ENCODE measurements around the gene ERBB3. TPM values are rescaled to one million over a fixed set of nuclear protein-coding genes. Genes with fewer than 3 reads are reported as not detected.

Gene ERBB3
- polyA plus RNA-seq, 1 of the 3 experiments (the other 2 are of a cell fraction) = 1.4 TPM

DNA sequence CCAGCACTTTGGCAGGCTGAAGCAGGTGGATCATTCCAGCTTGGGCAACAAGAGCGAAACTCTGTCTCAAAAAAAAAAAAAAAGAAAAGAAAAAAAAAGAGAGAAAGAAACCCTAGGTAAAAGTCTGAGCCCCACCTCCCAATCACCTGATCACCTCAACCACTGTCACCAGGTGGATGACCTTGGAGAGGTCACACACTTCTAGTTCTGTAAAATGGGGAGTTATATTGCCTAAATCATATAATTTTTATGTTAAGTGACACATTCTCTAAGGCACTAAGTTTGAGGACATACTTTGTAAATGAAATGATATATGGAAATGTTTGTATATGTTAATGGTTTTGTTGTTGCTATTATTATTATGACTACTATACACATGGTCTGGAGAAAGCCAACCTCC lies 1.5 kb upstream of the ERBB3 start (continued):
- TF ChIP-seq CTCF (IDR thresholded peaks at IDR 0.05) = no peak
- TF ChIP-seq FOSL2 (IDR thresholded peaks at IDR 0.05; ENCODE audit: borderline replicate concordance, low read depth) = no peak
- TF ChIP-seq MXI1 (IDR thresholded peaks at IDR 0.05; ENCODE audit: low read depth, low read length) = no peak
- TF ChIP-seq EP300 (IDR thresholded peaks at IDR 0.05; ENCODE audit: borderline replicate concordance in 1 of 2, low read depth in 1 of 2, low read length in 1 of 2) = no peak
- no peak for TF ChIP-seq RAD21 (IDR thresholded peaks at IDR 0.05; ENCODE audit: low read length)

DNA sequence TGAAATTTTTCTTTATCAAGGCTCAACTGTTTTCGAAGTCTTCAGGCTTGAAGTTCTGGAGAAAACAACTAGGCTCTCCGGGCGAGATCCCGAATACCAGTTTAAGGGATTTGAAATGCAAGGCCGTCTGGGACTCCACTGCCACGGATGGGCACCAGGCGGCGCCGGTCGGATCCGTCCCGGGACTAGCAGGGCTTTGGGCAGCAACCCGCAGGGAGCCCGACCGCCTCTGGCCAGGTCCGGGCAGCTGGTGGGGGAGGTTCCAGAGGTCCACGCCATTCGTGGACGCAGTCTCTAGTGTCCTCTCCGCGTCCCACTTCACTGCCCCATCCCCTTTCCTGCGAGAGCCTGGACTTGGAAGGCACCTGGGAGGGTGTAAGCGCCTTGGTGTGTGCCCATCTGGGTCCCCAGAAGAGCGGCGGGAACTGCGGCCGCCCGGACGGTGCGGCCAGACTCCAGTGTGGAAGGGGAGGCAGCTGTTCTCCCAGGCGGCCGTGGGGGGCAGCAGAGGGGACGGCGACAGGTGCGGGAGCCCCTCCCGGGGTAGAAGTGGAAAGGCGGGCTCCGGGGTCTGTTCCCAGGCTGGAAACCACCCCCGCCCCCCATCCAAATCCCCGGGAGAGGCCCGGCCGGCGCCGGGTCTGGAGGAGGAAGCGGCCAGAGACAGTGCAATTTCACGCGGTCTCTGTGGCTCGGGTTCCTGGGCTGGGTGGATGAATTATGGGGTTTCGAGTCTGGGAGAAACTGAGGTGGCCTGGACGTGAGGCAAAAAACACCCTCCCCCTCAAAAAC lies 838 bp upstream of the ERBB3 start:
- 5% methylated on average over 25 of the region's 50 CpGs for WGBS (ENCODE audit: low lambda C conversion rate)
- ChIA-PET CTCF (interaction anchor here (0.8 to 3.4 kb wide), 20 partner anchors 9 to 552 kb away, joined by 3 to 13 read pairs (median 5); partner anchors contain the start of genes ESYT1, SMARCC2 and ZC3H10), POLR2A (interaction anchor here (0.6 to 3.2 kb wide), 3 partner anchors 25 to 39 kb away, joined by 3 to 15 read pairs (median 3); partner anchors contain the start of genes PA2G4 and ZC3H10)
- H3K4me1 ChIP-seq (ENCODE audit: control insufficient read depth in 1 of 2, insufficient read depth in 2 of 2, low read depth in 1 of 2, low read length in 1 of 2) = peaks cover 0 to 6% of the 10 kb centered on the region in 2 experiments; a peak in 1 of 4 replicates
- peak overlapping the region; percentile 53 to 71 for H3K4me3 ChIP-seq (ENCODE audit: low read depth in 2 of 2, low read length in 1 of 2)
- H3F3A ChIP-seq (replicated peaks; ENCODE audit: insufficient read depth) = peaks cover 12% of the 10 kb centered on the region
- H4K20me1 ChIP-seq (ENCODE audit: insufficient read depth) = no peaks in the 10 kb centered on the region
- H3K9ac ChIP-seq = peak overlapping the region; percentile 42; the same call in 1 of the 2 replicates
- peak overlapping the region; percentile 36 to 55 for H3K27ac ChIP-seq (ENCODE audit: low read depth in 2 of 2, low read length in 1 of 2)
- peak; percentile 94 for DNase-seq
- H2AFZ ChIP-seq (ENCODE audit: low read depth) = peak overlapping the region; percentile 94
- no peaks in the 10 kb centered on the region for H3K9me3 ChIP-seq
- no peaks in the 10 kb centered on the region for H3K36me3 ChIP-seq (replicated peaks in 1 of 2; ENCODE audit: control insufficient read depth in 1 of 2, insufficient read depth in 2 of 2, low read length in 1 of 2)
- H3K79me2 ChIP-seq (ENCODE audit: insufficient read depth) = no peaks in the 10 kb centered on the region
- H3K4me2 ChIP-seq = peak overlapping the region; percentile 97
- no peaks in the 10 kb centered on the region for H3K27me3 ChIP-seq (ENCODE audit: insufficient read depth)
- H3K9me2 ChIP-seq = no peaks in the 10 kb centered on the region
- TF ChIP-seq SIN3A (IDR thresholded peaks at IDR 0.05; ENCODE audit: borderline replicate concordance, low read depth, low read length) (peak; percentile 13; the same call in 1 of the 2 replicates), FOXJ3 (CRISPR knock-in tag; IDR thresholded peaks at IDR 0.05) (no peak), GATA2 (CRISPR knock-in tag; IDR thresholded peaks at IDR 0.05) (no peak), MXI1 (IDR thresholded peaks at IDR 0.05; ENCODE audit: low read depth, low read length) (no peak), NRF1 (IDR thresholded peaks at IDR 0.05; ENCODE audit: low read depth, low read length) (no peak), REST (IDR thresholded peaks at IDR 0.05; ENCODE audit: low read depth, low read length) (no peak), RFX5 (IDR thresholded peaks at IDR 0.05; ENCODE audit: low read length) (no peak), SMC3 (IDR thresholded peaks at IDR 0.05; ENCODE audit: low read depth, low read length) (peak; percentile 60), RAD21 (IDR thresholded peaks at IDR 0.05; ENCODE audit: low read length) (peak; percentile 52), POLR2AphosphoS5 (IDR thresholded peaks at IDR 0.05; ENCODE audit: low read depth, low read length) (no peak), USF1 (IDR thresholded peaks at IDR 0.05; ENCODE audit: borderline replicate concordance, low read depth) (no peak), EZH2phosphoT487 (IDR thresholded peaks at IDR 0.05; ENCODE audit: borderline replicate concordance, low read depth) (no peak), EP300 (IDR thresholded peaks at IDR 0.05; ENCODE audit: borderline replicate concordance in 1 of 2, low read depth in 1 of 2, low read length in 1 of 2) (no peak), GABPA (IDR thresholded peaks at IDR 0.05; ENCODE audit: low read depth) (no peak), JUND (IDR thresholded peaks at IDR 0.05) (no peak), CHD2 (IDR thresholded peaks at IDR 0.05; ENCODE audit: low read length, partially characterized antibody) (no peak)
- TF ChIP-seq, protein P1, sequence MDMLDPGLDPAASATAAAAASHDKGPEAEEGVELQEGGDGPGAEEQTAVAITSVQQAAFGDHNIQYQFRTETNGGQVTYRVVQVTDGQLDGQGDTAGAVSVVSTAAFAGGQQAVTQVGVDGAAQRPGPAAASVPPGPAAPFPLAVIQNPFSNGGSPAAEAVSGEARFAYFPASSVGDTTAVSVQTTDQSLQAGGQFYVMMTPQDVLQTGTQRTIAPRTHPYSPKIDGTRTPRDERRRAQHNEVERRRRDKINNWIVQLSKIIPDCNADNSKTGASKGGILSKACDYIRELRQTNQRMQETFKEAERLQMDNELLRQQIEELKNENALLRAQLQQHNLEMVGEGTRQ (IDR thresholded peaks at IDR 0.05; ENCODE audit: borderline replicate concordance, low read depth, low read length) = no peak
- TF ChIP-seq, protein P2, sequence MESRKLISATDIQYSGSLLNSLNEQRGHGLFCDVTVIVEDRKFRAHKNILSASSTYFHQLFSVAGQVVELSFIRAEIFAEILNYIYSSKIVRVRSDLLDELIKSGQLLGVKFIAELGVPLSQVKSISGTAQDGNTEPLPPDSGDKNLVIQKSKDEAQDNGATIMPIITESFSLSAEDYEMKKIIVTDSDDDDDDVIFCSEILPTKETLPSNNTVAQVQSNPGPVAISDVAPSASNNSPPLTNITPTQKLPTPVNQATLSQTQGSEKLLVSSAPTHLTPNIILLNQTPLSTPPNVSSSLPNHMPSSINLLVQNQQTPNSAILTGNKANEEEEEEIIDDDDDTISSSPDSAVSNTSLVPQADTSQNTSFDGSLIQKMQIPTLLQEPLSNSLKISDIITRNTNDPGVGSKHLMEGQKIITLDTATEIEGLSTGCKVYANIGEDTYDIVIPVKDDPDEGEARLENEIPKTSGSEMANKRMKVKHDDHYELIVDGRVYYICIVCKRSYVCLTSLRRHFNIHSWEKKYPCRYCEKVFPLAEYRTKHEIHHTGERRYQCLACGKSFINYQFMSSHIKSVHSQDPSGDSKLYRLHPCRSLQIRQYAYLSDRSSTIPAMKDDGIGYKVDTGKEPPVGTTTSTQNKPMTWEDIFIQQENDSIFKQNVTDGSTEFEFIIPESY (IDR thresholded peaks at IDR 0.05; ENCODE audit: borderline replicate concordance, low read depth) = no peak

Measured in SK-N-SH (cell line).